Duodenal mucosa (tissue), 2 donors: Measurements from ENCODE around the gene SVIL.
"Not testable (repeated sequence)": the region's sequence is repeated elsewhere in the genome, so short reads cannot be mapped to it uniquely, and the experiment has no call there.

Experiments
- H3K27ac ChIP-seq: one replicate; pipeline ENCODE4 v1.7.0; 2013; ENCODE audit warnings: low read depth, low read length
- H3K27me3 ChIP-seq, 2 donors: one replicate each; pipeline ENCODE4 v1.7.0; 2013; ENCODE audit warnings: low read length in 2 of 2, control low read depth in 1 of 2; ENCODE audit not compliant: insufficient read depth in 2 of 2, control insufficient read depth in 1 of 2
- H3K36me3 ChIP-seq, 2 donors: one replicate each; pipeline ENCODE4 v1.7.0; 2013; ENCODE audit warnings: low read length in 2 of 2, control low read depth in 1 of 2; ENCODE audit not compliant: insufficient read depth in 2 of 2, control insufficient read depth in 1 of 2
- H3K4me1 ChIP-seq, 2 donors: one replicate each; pipeline ENCODE4 v1.7.0; 2013; ENCODE audit warnings: low read length in 2 of 2, control low read depth in 1 of 2; ENCODE audit not compliant: insufficient read depth in 2 of 2, control insufficient read depth in 1 of 2
- H3K4me3 ChIP-seq, 2 donors: one replicate each; pipeline ENCODE4 v1.7.0; 2013; ENCODE audit warnings: low read length in 2 of 2, low read depth in 1 of 2
- H3K9ac ChIP-seq, 2 donors: one replicate each; pipeline ENCODE4 v1.7.0; 2013; ENCODE audit warnings: low read length in 2 of 2, low read depth in 1 of 2
- H3K9me3 ChIP-seq, 2 donors: one replicate each; pipeline ENCODE4 v1.7.0; 2013; ENCODE audit warnings: low read length in 2 of 2, control low read depth in 1 of 2; ENCODE audit not compliant: control insufficient read depth in 1 of 2

SVIL gene

DNA sequence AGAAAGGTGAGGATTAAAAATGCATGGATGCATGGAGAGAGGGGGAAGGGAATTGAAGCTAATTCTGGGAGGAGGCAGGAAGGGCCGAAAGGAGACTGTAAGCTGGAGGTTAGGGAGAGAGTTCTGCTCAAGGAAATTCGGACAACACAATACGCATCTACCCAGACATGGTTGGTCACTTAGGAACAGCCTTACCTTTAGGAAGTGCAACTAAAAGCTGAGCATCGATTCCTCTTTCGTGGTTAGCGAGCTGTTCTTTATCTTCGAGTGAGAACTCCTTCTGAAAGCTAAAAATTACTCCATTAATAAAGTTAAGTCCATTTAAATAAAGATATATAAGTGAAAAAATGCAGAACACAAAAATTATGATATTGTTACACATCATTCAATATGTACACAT lies 71.8 kb downstream of the SVIL start:
- H3K27me3 ChIP-seq, H3K9me3 ChIP-seq, H3K4me1 ChIP-seq, H3K36me3 ChIP-seq, H3K4me3 ChIP-seq, H3K9ac ChIP-seq, H3K27ac ChIP-seq: not testable (repeated sequence)

- H3K27ac ChIP-seq, result no peak overlapping the region
- H3K36me3 ChIP-seq, result peaks cover 0 to 2% of the 10 kb centered on the region in 2 donors
- no peak overlapping the region for H3K9ac ChIP-seq
- no peak overlapping the region for H3K4me3 ChIP-seq
- H3K27me3 ChIP-seq, result no peaks in the 10 kb centered on the region
- no peaks in the 10 kb centered on the region for H3K9me3 ChIP-seq
- no peaks in the 10 kb centered on the region for H3K4me1 ChIP-seq
Observed at GRCh38 chr10:29559996-29560395, 74.8 kb downstream of the SVIL start.

- H3K4me1 ChIP-seq, result no peaks in the 10 kb centered on the region
- H3K27ac ChIP-seq, result no peak overlapping the region
- no peak overlapping the region for H3K4me3 ChIP-seq
- peaks cover 2 to 17% of the 10 kb centered on the region in 2 donors for H3K36me3 ChIP-seq
- no peaks in the 10 kb centered on the region for H3K27me3 ChIP-seq
- no peaks in the 10 kb centered on the region for H3K9me3 ChIP-seq
- H3K9ac ChIP-seq, result no peak overlapping the region
Observed at GRCh38 chr10:29557665-29558064, 77.1 kb downstream of the SVIL start.

DNA sequence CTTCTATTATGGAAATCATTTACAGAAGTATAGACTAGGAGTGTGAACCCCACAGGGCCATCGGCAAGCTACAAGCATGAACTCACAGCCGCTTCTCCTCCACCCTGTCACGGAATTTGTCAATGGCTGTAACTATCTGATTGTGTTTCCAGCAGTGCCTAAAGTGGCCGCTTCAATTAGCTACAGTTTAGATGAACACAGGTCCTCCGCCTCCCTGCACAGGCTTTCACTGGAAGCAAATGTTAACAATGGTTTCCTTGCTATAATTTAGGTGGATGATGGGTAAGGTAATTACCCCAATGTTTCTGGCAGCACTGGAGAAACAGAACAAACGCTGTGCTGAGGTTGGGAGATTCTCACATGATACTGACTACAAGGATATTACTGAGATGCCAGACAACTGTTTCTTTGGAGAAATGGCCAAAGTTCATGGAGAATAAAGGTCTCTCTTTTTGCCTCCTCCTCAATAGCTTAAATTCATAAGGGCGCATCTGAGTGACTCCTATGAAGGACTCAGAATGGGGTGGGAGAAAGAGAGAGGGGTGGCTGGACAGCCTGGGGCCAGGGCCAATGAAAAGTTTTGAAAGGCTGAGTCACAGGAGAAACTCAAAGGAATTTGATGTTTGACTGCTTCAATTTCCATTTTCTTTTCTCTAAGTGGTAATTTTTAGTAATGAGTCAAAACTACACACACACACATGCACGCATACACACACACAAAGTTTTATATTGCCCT lies 78.9 kb downstream of the SVIL start:
- Histone ChIP-seq H3K9ac (no peak overlapping the region), H3K36me3 (peaks cover 5 to 25% of the 10 kb centered on the region in 2 donors), H3K4me1 (no peaks in the 10 kb centered on the region), H3K4me3 (no peak overlapping the region), H3K27me3 (no peaks in the 10 kb centered on the region), H3K9me3 (no peaks in the 10 kb centered on the region), H3K27ac (no peak overlapping the region)

GRCh38 chr10:29555091-29555745 lies 79.6 kb downstream of the SVIL start:
- Histone ChIP-seq H3K27me3 (no peaks in the 10 kb centered on the region), H3K36me3 (peaks cover 11 to 32% of the 10 kb centered on the region in 2 donors), H3K27ac (no peak overlapping the region), H3K9me3 (no peaks in the 10 kb centered on the region), H3K9ac (no peak overlapping the region), H3K4me3 (no peak overlapping the region), H3K4me1 (no peaks in the 10 kb centered on the region)

GRCh38 chr10:29554660-29555059 lies 80.1 kb downstream of the SVIL start:
- H3K4me1 ChIP-seq, result no peaks in the 10 kb centered on the region
- H3K4me3 ChIP-seq, result no peak overlapping the region
- no peak overlapping the region for H3K9ac ChIP-seq
- peaks cover 11 to 34% of the 10 kb centered on the region in 2 donors for H3K36me3 ChIP-seq
- no peak overlapping the region for H3K27ac ChIP-seq
- H3K9me3 ChIP-seq, result no peaks in the 10 kb centered on the region
- no peaks in the 10 kb centered on the region for H3K27me3 ChIP-seq

DNA sequence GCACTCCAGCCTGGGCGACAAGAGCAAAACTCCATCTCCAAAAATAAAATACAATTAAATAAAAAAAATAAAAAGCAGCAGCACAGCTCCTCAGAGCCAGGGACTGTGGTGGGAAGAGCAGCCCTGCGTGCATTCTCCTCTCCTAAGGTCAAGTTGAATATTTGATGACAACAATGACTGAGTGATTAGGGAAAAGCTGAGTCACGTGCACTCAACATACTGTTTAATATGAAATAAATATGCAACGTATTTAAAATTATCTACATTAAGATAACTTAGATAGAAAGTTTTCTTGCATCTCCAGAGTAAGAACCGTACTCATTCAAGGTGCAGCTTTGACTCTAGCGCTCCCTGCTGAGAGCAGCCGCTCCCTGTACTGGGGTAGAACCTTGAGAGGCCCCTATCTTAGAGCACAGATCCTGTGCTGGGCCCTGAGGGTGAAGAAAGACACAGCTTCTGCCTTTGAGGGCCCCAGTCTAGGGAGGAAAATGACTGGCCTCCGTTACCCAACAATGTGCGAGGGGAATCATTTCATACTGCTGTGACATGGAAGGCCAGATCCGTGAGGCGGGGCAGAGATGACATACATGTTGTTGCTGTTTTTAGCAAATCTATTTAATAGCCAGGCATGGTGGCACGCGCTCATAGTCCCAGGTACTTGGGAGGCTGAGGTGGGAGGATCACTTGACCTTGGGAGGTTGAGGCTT lies 81.1 kb downstream of the SVIL start:
- H3K4me3 ChIP-seq, result no peak overlapping the region
- peaks cover 11 to 34% of the 10 kb centered on the region in 2 donors for H3K36me3 ChIP-seq
- no peaks in the 10 kb centered on the region for H3K4me1 ChIP-seq
- H3K9me3 ChIP-seq, result no peaks in the 10 kb centered on the region
- H3K9ac ChIP-seq, result no peak overlapping the region
- H3K27ac ChIP-seq, result no peak overlapping the region
- H3K27me3 ChIP-seq, result no peaks in the 10 kb centered on the region

DNA sequence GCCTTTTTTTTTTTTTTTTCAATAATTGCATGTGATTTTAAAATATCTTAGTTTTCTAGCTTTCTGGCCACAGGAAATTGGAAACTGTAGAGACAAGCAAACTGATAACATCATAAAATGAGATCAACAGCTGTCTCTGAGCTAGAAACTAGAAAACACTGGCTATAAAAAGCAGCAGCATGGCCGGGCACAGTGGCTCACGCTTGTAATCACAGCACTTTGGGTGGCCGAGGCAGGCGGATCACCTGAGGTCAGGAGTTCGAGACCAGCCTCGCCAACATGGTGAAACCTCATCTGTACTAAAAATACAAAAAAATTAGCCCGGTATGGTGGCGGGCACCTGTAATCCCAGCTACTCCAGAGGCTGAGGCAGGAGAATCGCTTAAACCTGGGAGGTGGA lies 81.7 kb downstream of the SVIL start:
- not testable (repeated sequence) for H3K9me3 ChIP-seq, H3K9ac ChIP-seq, H3K4me3 ChIP-seq, H3K27me3 ChIP-seq, H3K4me1 ChIP-seq, H3K27ac ChIP-seq
- peaks cover 11 to 34% of the 10 kb centered on the region in 2 donors for H3K36me3 ChIP-seq

DNA sequence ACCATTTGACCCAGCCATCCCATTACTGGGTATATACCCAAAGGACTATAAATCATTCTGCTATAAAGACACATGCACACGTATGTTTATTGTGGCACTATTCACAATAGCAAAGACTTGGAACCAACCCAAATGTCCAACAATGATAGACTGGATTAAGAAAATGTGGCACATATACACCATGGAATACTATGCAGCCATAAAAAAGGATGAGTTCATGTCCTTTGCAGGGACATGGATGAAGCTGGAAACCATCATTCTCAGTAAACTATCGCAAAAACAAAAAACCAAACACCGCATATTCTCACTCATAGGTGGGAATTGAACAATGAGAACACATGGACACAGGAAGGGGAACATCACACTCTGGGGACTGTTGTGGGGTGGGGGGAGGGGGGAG lies 85.3 kb downstream of the SVIL start:
- H3K4me3 ChIP-seq, H3K4me1 ChIP-seq, H3K9ac ChIP-seq, H3K9me3 ChIP-seq, H3K27ac ChIP-seq, H3K27me3 ChIP-seq: not testable (repeated sequence)
- H3K36me3 ChIP-seq, result peaks cover 9 to 30% of the 10 kb centered on the region in 2 donors

DNA sequence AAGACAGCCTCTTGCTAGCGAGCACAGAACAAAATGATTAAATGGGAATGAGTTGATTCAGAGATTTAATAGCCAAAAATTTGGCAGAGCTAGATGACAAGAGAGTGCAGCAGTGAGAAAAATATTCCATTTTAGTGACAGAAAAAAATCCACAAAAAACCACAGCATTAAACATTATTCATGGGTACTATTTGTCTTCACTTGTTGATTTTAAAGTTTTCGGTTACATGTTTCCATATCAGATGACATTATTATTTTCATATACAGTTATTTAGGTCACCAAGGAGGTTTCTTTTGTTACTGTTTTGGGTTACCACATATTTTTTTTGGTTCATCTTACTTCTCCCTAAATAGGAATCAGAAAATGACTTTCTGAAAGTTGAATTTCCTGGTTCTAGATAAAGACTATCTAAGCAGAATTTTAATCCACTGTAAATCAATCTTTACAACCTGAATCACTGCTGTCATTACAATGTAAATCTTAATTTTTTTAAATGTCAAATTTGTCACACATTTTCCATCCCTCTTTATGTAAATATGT lies 87.9 kb downstream of the SVIL start:
- Histone ChIP-seq H3K9me3 (no peaks in the 10 kb centered on the region), H3K36me3 (peaks cover 9 to 16% of the 10 kb centered on the region in 2 donors), H3K27ac (no peak overlapping the region), H3K9ac (no peak overlapping the region), H3K27me3 (no peaks in the 10 kb centered on the region), H3K4me1 (peaks cover 0 to 9% of the 10 kb centered on the region in 2 donors), H3K4me3 (no peak overlapping the region)
